HCT116 (cell line): ENCODE results near the gene ATP6V1G3.

Source experiments
- CEBPB ChIP-seq: IDR thresholded peaks from 2 replicates; pipeline ENCODE4 v1.6.1; 2012; ENCODE audit warnings: low read depth
- CTCF ChIP-seq, 3 experiments: fragments of 200-600 bp in 1 of 3; sonication (generic) in 1 of 3; IDR thresholded peaks in 2 of 3; conservative IDR thresholded peaks in 1 of 3; 2 replicates each; pipeline ENCODE4 v1.5.1; 2012 to 2017; ENCODE audit warnings: low read depth in 2 of 3, low read length in 2 of 3, antibody characterized with exemption in 1 of 3, borderline replicate concordance in 1 of 3, control low read depth in 1 of 3, mild to moderate bottlenecking in 1 of 3, mixed read lengths in 1 of 3, mixed run types in 1 of 3, moderate library complexity in 1 of 3; ENCODE audit not compliant: insufficient read depth in 1 of 3
- EZH2 ChIP-seq: fragments of 200-600 bp; sonication (generic); IDR thresholded peaks from 2 replicates; pipeline ENCODE4 v1.6.1; 2017; ENCODE audit warnings: antibody characterized with exemption, mixed run types
- EZH2phosphoT487 ChIP-seq: fragments of 200-600 bp; IDR thresholded peaks from 2 replicates; pipeline ENCODE4 v1.6.1; 2018; ENCODE audit warnings: antibody characterized with exemption, borderline replicate concordance
- POLR2A ChIP-seq: IDR thresholded peaks from 2 replicates; pipeline ENCODE4 v1.7.0; 2011; ENCODE audit warnings: borderline replicate concordance; ENCODE audit not compliant: insufficient read depth, insufficient read length; ENCODE audit errors: extremely low read depth

DNA sequence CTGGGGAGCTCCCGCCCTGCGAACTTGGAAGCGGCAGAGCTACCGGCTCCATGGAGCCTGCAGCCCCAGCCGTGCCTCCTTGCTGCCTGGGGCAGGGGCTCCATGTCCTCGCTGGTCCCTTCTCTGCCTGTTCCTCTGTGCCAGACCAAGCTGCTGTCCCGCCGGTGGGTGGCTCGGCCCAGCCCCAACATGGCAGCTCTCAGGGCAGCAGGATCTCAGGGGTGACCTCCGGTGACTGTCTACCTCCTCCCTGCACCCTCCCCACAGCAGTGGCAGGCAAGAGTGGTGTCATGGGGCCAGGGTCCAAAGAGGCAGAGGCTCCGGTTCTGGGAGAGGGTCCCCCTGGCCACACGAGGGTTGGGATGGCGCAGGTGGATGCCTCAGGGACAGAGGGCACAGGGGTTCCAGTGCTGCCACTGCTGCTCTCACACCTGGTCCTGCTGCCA is 45.8 kb downstream of the ATP6V1G3 start:
- no peak for TF ChIP-seq CTCF (IDR thresholded peaks at IDR 0.05 in 2 of 3, conservative IDR thresholded peaks at IDR 0.05 in 1 of 3; ENCODE audit: borderline replicate concordance in 1 of 3, insufficient read depth in 1 of 3, low read depth in 2 of 3, low read length in 2 of 3)
- TF ChIP-seq EZH2phosphoT487, result no peak
- TF ChIP-seq POLR2A, result no peak
- no peak for TF ChIP-seq CEBPB
- no peak for TF ChIP-seq EZH2
